H9 (cell line): ENCODE measurements around the gene PPP1R9A. TPM values are rescaled to one million over a fixed set of nuclear protein-coding genes. Genes with fewer than 3 reads are reported as not detected.
"Not testable (repeated sequence)": the region's sequence is repeated elsewhere in the genome, so short reads cannot be mapped to it uniquely, and the experiment has no call there.

Experiments
- DNase-seq: peaks from one replicate; pipeline ENCODE4 v3.0.0-alpha.2; 2017
- H2AFZ ChIP-seq: one replicate; pipeline ENCODE4 v1.6.1; 2013; ENCODE audit warnings: mild to moderate bottlenecking, low read length, control low read depth, moderate library complexity
- H2AK5ac ChIP-seq: 2 replicates; pipeline ENCODE4 v1.6.1; 2013; ENCODE audit warnings: low read length, control low read depth, mixed read lengths; ENCODE audit not compliant: insufficient read length
- H2BK120ac ChIP-seq: one replicate; pipeline ENCODE4 v1.6.1; 2013; ENCODE audit warnings: low read depth, mild to moderate bottlenecking, low read length, control low read depth, inconsistent platforms; ENCODE audit not compliant: poor library complexity, severe bottlenecking
- H2BK12ac ChIP-seq: 2 replicates; pipeline ENCODE4 v1.6.1; 2013; ENCODE audit warnings: low read length, control low read depth, mixed read lengths, low read depth; ENCODE audit not compliant: insufficient read length
- H2BK15ac ChIP-seq: 2 replicates; pipeline ENCODE4 v1.6.1; 2013; ENCODE audit warnings: low read depth, low read length, control low read depth
- H2BK20ac ChIP-seq: one replicate; pipeline ENCODE4 v1.6.1; 2013; ENCODE audit warnings: low read depth, mild to moderate bottlenecking, low read length, control low read depth, inconsistent platforms; ENCODE audit not compliant: poor library complexity, severe bottlenecking
- H2BK5ac ChIP-seq: 2 replicates; pipeline ENCODE4 v1.6.1; 2013; ENCODE audit warnings: low read length, control low read depth, mixed read lengths; ENCODE audit not compliant: insufficient read length
- H3K14ac ChIP-seq: 2 replicates; pipeline ENCODE4 v1.6.1; 2013; ENCODE audit warnings: low read length, control low read depth; ENCODE audit not compliant: insufficient read depth
- H3K18ac ChIP-seq: 2 replicates; pipeline ENCODE4 v1.6.1; 2013; ENCODE audit warnings: low read depth, mild to moderate bottlenecking, mixed read lengths, low read length, control low read depth; ENCODE audit not compliant: insufficient read length
- H3K23ac ChIP-seq: 2 replicates; pipeline ENCODE4 v1.6.1; 2013; ENCODE audit warnings: low read length, control low read depth, mixed read lengths, low read depth; ENCODE audit not compliant: insufficient read length
- H3K23me2 ChIP-seq: 2 replicates; pipeline ENCODE4 v1.6.1; 2013; ENCODE audit warnings: low read depth, mild to moderate bottlenecking, mixed read lengths, low read length, control low read depth; ENCODE audit not compliant: insufficient read length, poor library complexity, severe bottlenecking
- H3K27ac ChIP-seq: 2 replicates; pipeline ENCODE4 v1.5.1; 2013; ENCODE audit warnings: low read length, control low read depth, mixed read lengths, low read depth; ENCODE audit not compliant: insufficient read length
- H3K27me3 ChIP-seq: 2 replicates; pipeline ENCODE4 v1.6.1; 2013; ENCODE audit warnings: low read length, control low read depth, inconsistent platforms; ENCODE audit not compliant: insufficient read depth
- H3K4ac ChIP-seq: 2 replicates; pipeline ENCODE4 v1.6.1; 2013; ENCODE audit warnings: low read depth, mild to moderate bottlenecking, control low read depth, inconsistent platforms, low read length, moderate library complexity
- H3K4me1 ChIP-seq: 2 replicates; pipeline ENCODE4 v1.6.1; 2013; ENCODE audit warnings: low read length, control low read depth, inconsistent platforms; ENCODE audit not compliant: insufficient read depth
- H3K4me2 ChIP-seq: 2 replicates; pipeline ENCODE4 v1.6.1; 2013; ENCODE audit warnings: low read length, control low read depth, mixed read lengths; ENCODE audit not compliant: insufficient read length, insufficient read depth
- H3K56ac ChIP-seq: 2 replicates; pipeline ENCODE4 v1.6.1; 2013; ENCODE audit warnings: low read depth, mild to moderate bottlenecking, mixed read lengths, low read length, control low read depth; ENCODE audit not compliant: insufficient read length
- H3K79me1 ChIP-seq: 2 replicates; pipeline ENCODE4 v1.6.1; 2013; ENCODE audit warnings: low read depth, mild to moderate bottlenecking, moderate library complexity, low read length, control low read depth, inconsistent platforms; ENCODE audit not compliant: insufficient read depth, poor library complexity, severe bottlenecking
- H3K79me2 ChIP-seq: 2 replicates; pipeline ENCODE4 v1.6.1; 2013; ENCODE audit warnings: low read length, control low read depth, inconsistent platforms; ENCODE audit not compliant: insufficient read depth
- H3K9ac ChIP-seq: 2 replicates; pipeline ENCODE4 v1.6.1; 2013; ENCODE audit warnings: low read length, control low read depth, mixed read lengths; ENCODE audit not compliant: insufficient read length; ENCODE audit errors: extremely low read depth
- H3K9me3 ChIP-seq: one replicate; pipeline ENCODE4 v1.6.1; 2013; ENCODE audit warnings: low read depth, low read length, inconsistent platforms; ENCODE audit not compliant: control insufficient read depth
- H3T11ph ChIP-seq: one replicate; pipeline ENCODE4 v1.6.1; 2013; ENCODE audit warnings: mild to moderate bottlenecking, low read length, control low read depth, inconsistent platforms
- H4K20me1 ChIP-seq: one replicate; pipeline ENCODE4 v1.6.1; 2013; ENCODE audit not compliant: control insufficient read depth, insufficient read length, insufficient read depth
- H4K5ac ChIP-seq: 2 replicates; pipeline ENCODE4 v1.6.1; 2013; ENCODE audit warnings: low read depth, mild to moderate bottlenecking, mixed read lengths, low read length, control low read depth; ENCODE audit not compliant: insufficient read length
- H4K8ac ChIP-seq: replicated peaks from 2 replicates; pipeline ENCODE4 v1.6.1; 2013; ENCODE audit warnings: low read length, control low read depth, mixed read lengths, low read depth; ENCODE audit not compliant: insufficient read length
- H4K91ac ChIP-seq: 2 replicates; pipeline ENCODE4 v1.6.1; 2013; ENCODE audit warnings: low read depth, mild to moderate bottlenecking, moderate library complexity, mixed read lengths, low read length, control low read depth; ENCODE audit not compliant: insufficient read length
- H3K27ac Mint-ChIP-seq, 3 experiments: 2 replicates in 2 of 3; 3 replicates in 1 of 3; pipeline ENCODE4 v1.8.0; 2020 to 2021; ENCODE audit warnings: mixed read lengths in 3 of 3, mild to moderate bottlenecking in 1 of 3, moderate library complexity in 1 of 3
- H3K27me3 Mint-ChIP-seq: 2 replicates; pipeline ENCODE4 v1.8.0; 2021; ENCODE audit warnings: low read depth, mild to moderate bottlenecking, moderate library complexity, mixed read lengths
- H3K36me3 Mint-ChIP-seq, 3 experiments: 2 replicates in 2 of 3; 3 replicates in 1 of 3; pipeline ENCODE4 v1.8.0; 2020 to 2021; ENCODE audit warnings: low read depth in 3 of 3, mixed read lengths in 3 of 3; ENCODE audit not compliant: insufficient read depth in 1 of 3
- H3K4me1 Mint-ChIP-seq, 2 experiments: 2 replicates each; pipeline ENCODE4 v1.8.0; 2020; ENCODE audit warnings: mixed read lengths in 2 of 2
- H3K4me3 Mint-ChIP-seq, 2 experiments: 2 replicates in 1 of 2; 3 replicates in 1 of 2; pipeline ENCODE4 v1.8.0; 2020 to 2021; ENCODE audit warnings: mild to moderate bottlenecking in 2 of 2, mixed read lengths in 2 of 2, moderate library complexity in 1 of 2
- H3K9me3 Mint-ChIP-seq, 2 experiments: 2 replicates in 1 of 2; 3 replicates in 1 of 2; pipeline ENCODE4 v1.8.0; 2020; ENCODE audit warnings: mild to moderate bottlenecking in 2 of 2, mixed read lengths in 2 of 2, moderate library complexity in 1 of 2
- WGBS: extraction: QIAGEN DNeasy Blood & Tissue Kit; methylation state at CpG from one replicate; pipeline ENCODE4 v1.1.7; 2013; ENCODE audit warnings: missing lambda C conversion rate, low lambda C conversion rate, mixed read lengths; ENCODE audit not compliant: insufficient read length; ENCODE audit errors: extremely low coverage; 5-methylcytosine and 5-hydroxymethylcytosine counted together
- total RNA-seq: library from RNA; stranded (reverse); gene quantifications from 2 replicates; pipeline ENCODE4 v1.2.1, GENCODE V29; 2021
- TF ChIP-seq, protein P1 (sequence below): fragments of 200-600 bp; sonication (generic); conservative IDR thresholded peaks from 3 replicates; pipeline ENCODE4 v1.8.0; 2021; ENCODE audit warnings: antibody characterized with exemption, mild to moderate bottlenecking

The PPP1R9A gene
- total RNA-seq, 1 experiment from 2014 or later, result 17.0 TPM

DNA sequence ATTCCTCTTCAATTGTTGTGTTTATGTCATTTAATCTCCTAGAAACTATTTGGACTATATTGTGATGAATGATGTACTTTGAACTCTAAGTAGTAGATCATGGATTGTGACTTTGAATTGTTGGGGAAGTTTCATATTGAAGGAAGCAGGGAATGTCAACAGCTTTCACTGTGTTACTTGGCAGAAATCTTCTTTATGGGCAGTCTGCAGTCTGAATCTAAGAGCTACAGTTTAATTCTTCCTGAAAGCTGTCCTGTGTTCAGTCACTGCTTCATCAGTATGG, 91.6 kb downstream of the PPP1R9A start:
- Histone ChIP-seq H2AFZ (no peak overlapping the region), H2BK12ac (no peak overlapping the region)
- no peaks in the 10 kb centered on the region for H3K27me3 Mint-ChIP-seq

DNA sequence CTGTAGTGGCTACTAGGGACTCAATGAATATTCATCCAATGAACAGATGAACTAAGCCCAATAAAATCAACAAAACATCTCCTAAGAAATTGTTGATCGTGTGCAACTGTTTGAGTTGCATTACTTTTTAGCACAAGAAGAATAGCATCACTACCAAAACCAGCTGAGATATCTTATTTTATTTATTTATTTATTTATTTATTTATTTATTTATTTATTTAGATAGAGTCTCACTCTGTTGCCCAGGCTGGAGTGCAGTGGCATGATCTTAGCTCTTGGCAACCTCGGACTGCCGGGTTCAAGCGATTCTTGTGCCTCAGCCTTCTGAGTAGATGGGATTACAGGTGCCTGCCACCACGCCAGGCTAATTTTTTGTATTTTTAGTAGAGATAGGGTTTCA, 92.2 kb downstream of the PPP1R9A start:
- not testable (repeated sequence) for H3K9ac ChIP-seq, H3K27me3 ChIP-seq, H3K9me3 ChIP-seq, H2AFZ ChIP-seq, H4K20me1 ChIP-seq, H3T11ph ChIP-seq, H3K4ac ChIP-seq, H3K56ac ChIP-seq, H4K8ac ChIP-seq, H2BK12ac ChIP-seq, H2AK5ac ChIP-seq, H2BK20ac ChIP-seq, H3K14ac ChIP-seq, H3K27ac Mint-ChIP-seq, H2BK15ac ChIP-seq, H3K23me2 ChIP-seq, H3K79me1 ChIP-seq, H3K36me3 Mint-ChIP-seq, H3K23ac ChIP-seq, H3K4me3 Mint-ChIP-seq, H3K27me3 Mint-ChIP-seq, H3K79me2 ChIP-seq, DNase-seq, H3K27ac ChIP-seq, H3K4me2 ChIP-seq, H4K5ac ChIP-seq, H2BK120ac ChIP-seq, H3K4me1 ChIP-seq, H3K9me3 Mint-ChIP-seq, H4K91ac ChIP-seq, H2BK5ac ChIP-seq, H3K18ac ChIP-seq
- WGBS, result no CpG with 5 or more reads among the region's 5 CpGs
- peaks cover 12 to 18% of the 10 kb centered on the region in 2 experiments; a peak in 3 of 4 replicates for H3K4me1 Mint-ChIP-seq

More for the DNA sequence above, 91.6 kb downstream of the PPP1R9A start:
- Histone ChIP-seq H2BK15ac (no peak overlapping the region), H3K56ac (no peak overlapping the region), H3K9ac (no peak overlapping the region), H2BK20ac (no peak overlapping the region), H3K9me3 (no peaks in the 10 kb centered on the region), H4K91ac (no peak overlapping the region), H4K20me1 (no peaks in the 10 kb centered on the region), H4K5ac (no peak overlapping the region), H3K27ac (no peak overlapping the region), H3K14ac (no peak overlapping the region), H3K79me1 (peaks cover 2% of the 10 kb centered on the region), H2BK5ac (no peak overlapping the region), H3K23ac (no peak overlapping the region), H3K4ac (no peak overlapping the region), H3K79me2 (no peaks in the 10 kb centered on the region), H2AK5ac (no peak overlapping the region), H3K4me1 (no peaks in the 10 kb centered on the region), H2BK120ac (no peak overlapping the region), H3K4me2 (no peak overlapping the region), H3K27me3 (no peaks in the 10 kb centered on the region), H3T11ph (no peak overlapping the region), H3K18ac (no peak overlapping the region), H3K23me2 (no peaks in the 10 kb centered on the region), H4K8ac (no peak overlapping the region)
- peaks cover 0 to 2% (median 0%) of the 10 kb centered on the region in 3 experiments; a peak in 1 of 7 replicates for H3K36me3 Mint-ChIP-seq
- no peaks in the 10 kb centered on the region for H3K9me3 Mint-ChIP-seq
- no peak for DNase-seq
- no peak overlapping the region for H3K27ac Mint-ChIP-seq
- H3K4me1 Mint-ChIP-seq, result peaks cover 12 to 18% of the 10 kb centered on the region in 2 experiments; a peak in 3 of 4 replicates
- TF ChIP-seq, protein P1, sequence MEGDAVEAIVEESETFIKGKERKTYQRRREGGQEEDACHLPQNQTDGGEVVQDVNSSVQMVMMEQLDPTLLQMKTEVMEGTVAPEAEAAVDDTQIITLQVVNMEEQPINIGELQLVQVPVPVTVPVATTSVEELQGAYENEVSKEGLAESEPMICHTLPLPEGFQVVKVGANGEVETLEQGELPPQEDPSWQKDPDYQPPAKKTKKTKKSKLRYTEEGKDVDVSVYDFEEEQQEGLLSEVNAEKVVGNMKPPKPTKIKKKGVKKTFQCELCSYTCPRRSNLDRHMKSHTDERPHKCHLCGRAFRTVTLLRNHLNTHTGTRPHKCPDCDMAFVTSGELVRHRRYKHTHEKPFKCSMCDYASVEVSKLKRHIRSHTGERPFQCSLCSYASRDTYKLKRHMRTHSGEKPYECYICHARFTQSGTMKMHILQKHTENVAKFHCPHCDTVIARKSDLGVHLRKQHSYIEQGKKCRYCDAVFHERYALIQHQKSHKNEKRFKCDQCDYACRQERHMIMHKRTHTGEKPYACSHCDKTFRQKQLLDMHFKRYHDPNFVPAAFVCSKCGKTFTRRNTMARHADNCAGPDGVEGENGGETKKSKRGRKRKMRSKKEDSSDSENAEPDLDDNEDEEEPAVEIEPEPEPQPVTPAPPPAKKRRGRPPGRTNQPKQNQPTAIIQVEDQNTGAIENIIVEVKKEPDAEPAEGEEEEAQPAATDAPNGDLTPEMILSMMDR, result no peak
- H3K4me3 Mint-ChIP-seq, result no peak overlapping the region
